ENCODE results near the gene C1orf35. TPM values are rescaled to one million over a fixed set of nuclear protein-coding genes. Genes with fewer than 3 reads are reported as not detected.

The C1orf35 gene
- total and polyA plus RNA-seq, 9 of the 15 experiments (the other 6 are each of a cell fraction or from before 2014, with no cell fraction given): 3.2 to 48.7 (median 12.5) TPM

- TF ChIP-seq, protein P1, sequence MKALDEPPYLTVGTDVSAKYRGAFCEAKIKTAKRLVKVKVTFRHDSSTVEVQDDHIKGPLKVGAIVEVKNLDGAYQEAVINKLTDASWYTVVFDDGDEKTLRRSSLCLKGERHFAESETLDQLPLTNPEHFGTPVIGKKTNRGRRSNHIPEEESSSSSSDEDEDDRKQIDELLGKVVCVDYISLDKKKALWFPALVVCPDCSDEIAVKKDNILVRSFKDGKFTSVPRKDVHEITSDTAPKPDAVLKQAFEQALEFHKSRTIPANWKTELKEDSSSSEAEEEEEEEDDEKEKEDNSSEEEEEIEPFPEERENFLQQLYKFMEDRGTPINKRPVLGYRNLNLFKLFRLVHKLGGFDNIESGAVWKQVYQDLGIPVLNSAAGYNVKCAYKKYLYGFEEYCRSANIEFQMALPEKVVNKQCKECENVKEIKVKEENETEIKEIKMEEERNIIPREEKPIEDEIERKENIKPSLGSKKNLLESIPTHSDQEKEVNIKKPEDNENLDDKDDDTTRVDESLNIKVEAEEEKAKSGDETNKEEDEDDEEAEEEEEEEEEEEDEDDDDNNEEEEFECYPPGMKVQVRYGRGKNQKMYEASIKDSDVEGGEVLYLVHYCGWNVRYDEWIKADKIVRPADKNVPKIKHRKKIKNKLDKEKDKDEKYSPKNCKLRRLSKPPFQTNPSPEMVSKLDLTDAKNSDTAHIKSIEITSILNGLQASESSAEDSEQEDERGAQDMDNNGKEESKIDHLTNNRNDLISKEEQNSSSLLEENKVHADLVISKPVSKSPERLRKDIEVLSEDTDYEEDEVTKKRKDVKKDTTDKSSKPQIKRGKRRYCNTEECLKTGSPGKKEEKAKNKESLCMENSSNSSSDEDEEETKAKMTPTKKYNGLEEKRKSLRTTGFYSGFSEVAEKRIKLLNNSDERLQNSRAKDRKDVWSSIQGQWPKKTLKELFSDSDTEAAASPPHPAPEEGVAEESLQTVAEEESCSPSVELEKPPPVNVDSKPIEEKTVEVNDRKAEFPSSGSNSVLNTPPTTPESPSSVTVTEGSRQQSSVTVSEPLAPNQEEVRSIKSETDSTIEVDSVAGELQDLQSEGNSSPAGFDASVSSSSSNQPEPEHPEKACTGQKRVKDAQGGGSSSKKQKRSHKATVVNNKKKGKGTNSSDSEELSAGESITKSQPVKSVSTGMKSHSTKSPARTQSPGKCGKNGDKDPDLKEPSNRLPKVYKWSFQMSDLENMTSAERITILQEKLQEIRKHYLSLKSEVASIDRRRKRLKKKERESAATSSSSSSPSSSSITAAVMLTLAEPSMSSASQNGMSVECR (CRISPR knock-in tag; IDR thresholded peaks at IDR 0.05): no peak
- TF ChIP-seq, protein P2, sequence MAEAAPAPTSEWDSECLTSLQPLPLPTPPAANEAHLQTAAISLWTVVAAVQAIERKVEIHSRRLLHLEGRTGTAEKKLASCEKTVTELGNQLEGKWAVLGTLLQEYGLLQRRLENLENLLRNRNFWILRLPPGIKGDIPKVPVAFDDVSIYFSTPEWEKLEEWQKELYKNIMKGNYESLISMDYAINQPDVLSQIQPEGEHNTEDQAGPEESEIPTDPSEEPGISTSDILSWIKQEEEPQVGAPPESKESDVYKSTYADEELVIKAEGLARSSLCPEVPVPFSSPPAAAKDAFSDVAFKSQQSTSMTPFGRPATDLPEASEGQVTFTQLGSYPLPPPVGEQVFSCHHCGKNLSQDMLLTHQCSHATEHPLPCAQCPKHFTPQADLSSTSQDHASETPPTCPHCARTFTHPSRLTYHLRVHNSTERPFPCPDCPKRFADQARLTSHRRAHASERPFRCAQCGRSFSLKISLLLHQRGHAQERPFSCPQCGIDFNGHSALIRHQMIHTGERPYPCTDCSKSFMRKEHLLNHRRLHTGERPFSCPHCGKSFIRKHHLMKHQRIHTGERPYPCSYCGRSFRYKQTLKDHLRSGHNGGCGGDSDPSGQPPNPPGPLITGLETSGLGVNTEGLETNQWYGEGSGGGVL (CRISPR knock-in tag; IDR thresholded peaks at IDR 0.05): no peak
- TF ChIP-seq NR2F6 (CRISPR knock-in tag; IDR thresholded peaks at IDR 0.05) (no peak), FUS (optimal IDR thresholded peaks at IDR 0.05; ENCODE audit: low read depth, low read length) (no peak), ZFP1 (CRISPR knock-in tag; IDR thresholded peaks at IDR 0.05) (no peak), ELK3 (CRISPR knock-in tag; IDR thresholded peaks at IDR 0.05) (no peak), FOXA1 (IDR thresholded peaks at IDR 0.05; ENCODE audit: borderline replicate concordance) (no peak)
Observed at GRCh38 chr1:228065543-228066347, 37.4 kb downstream of the C1orf35 start (continued).
